ENCODE data around the gene DUOX2. TPM values are rescaled to one million over a fixed set of nuclear protein-coding genes. Genes with fewer than 3 reads are reported as not detected.

The DUOX2 gene
- polyA plus RNA-seq, 1 donor (not counting 4 experiments of a cell fraction or from before 2014, with no cell fraction given) = 0.31 TPM

GRCh38 chr15:45099549-45100165, 14.3 kb downstream of the DUOX2 start:
- Histone ChIP-seq H3K36me3 (ENCODE audit: control insufficient read depth in 2 of 2, extremely low read depth in 1 of 2, insufficient read depth in 2 of 2, low read length in 2 of 2) (no peaks in the 10 kb centered on the region), H3K27me3 (ENCODE audit: control insufficient read depth, extremely low read depth, insufficient read depth, low read length) (peaks cover 9% of the 10 kb centered on the region), H2AFZ (ENCODE audit: control insufficient read depth, low read length) (no peak overlapping the region), H3K9me1 (ENCODE audit: control insufficient read depth, extremely low read depth, insufficient read depth, low read length) (no peaks in the 10 kb centered on the region), H3K79me2 (ENCODE audit: control insufficient read depth, insufficient read depth, low read length) (no peaks in the 10 kb centered on the region), H3K9ac (ENCODE audit: control insufficient read depth, extremely low read depth, insufficient read depth, low read length) (no peak overlapping the region), H3K9me3 (ENCODE audit: control insufficient read depth, low read depth, low read length) (no peaks in the 10 kb centered on the region), H4K20me1 (ENCODE audit: control insufficient read depth, extremely low read depth, insufficient read depth, low read length) (no peaks in the 10 kb centered on the region), H3K4me1 (ENCODE audit: control insufficient read depth, extremely low read depth, insufficient read depth, low read length) (no peaks in the 10 kb centered on the region), H3K27ac (ENCODE audit: control insufficient read depth, insufficient read depth, low read length) (no peak overlapping the region), H3K4me3 (ENCODE audit: control insufficient read depth in 2 of 3, extremely low read depth in 1 of 3, insufficient read depth in 2 of 3, low read depth in 1 of 3, low read length in 3 of 3) (no peak overlapping the region), H3K4me2 (ENCODE audit: control insufficient read depth, extremely low read depth, insufficient read depth, low read depth, low read length) (no peak overlapping the region)
- FAIRE-seq (no peak), DNase-seq (ENCODE audit: low read depth, low spot score) (no peak)
- no peak for TF ChIP-seq CTCF (optimal IDR thresholded peaks at IDR 0.05 in 1 of 3, IDR thresholded peaks at IDR 0.05 in 1 of 3, conservative IDR thresholded peaks at IDR 0.05 in 1 of 3; ENCODE audit: extremely low read depth in 1 of 3, insufficient read depth in 2 of 3, low read length in 3 of 3)
- dilution Hi-C loops (cut with MboI; ENCODE audit: extremely low pct_ligation_motif_present, low sequenced_read_pairs) = no loop called here

GRCh38 chr15:45097466-45097865, 16.5 kb downstream of the DUOX2 start:
- FAIRE-seq (no peak), DNase-seq (ENCODE audit: low read depth, low spot score) (no peak)
- H3K9me1 ChIP-seq (ENCODE audit: control insufficient read depth, extremely low read depth, insufficient read depth, low read length) = no peaks in the 10 kb centered on the region
- H3K27me3 ChIP-seq (ENCODE audit: control insufficient read depth, extremely low read depth, insufficient read depth, low read length) = peaks cover 9% of the 10 kb centered on the region
- no peaks in the 10 kb centered on the region for H3K79me2 ChIP-seq (ENCODE audit: control insufficient read depth, insufficient read depth, low read length)
- H3K9ac ChIP-seq (ENCODE audit: control insufficient read depth, extremely low read depth, insufficient read depth, low read length) = no peak overlapping the region
- H3K4me1 ChIP-seq (ENCODE audit: control insufficient read depth, extremely low read depth, insufficient read depth, low read length) = no peaks in the 10 kb centered on the region
- no peaks in the 10 kb centered on the region for H4K20me1 ChIP-seq (ENCODE audit: control insufficient read depth, extremely low read depth, insufficient read depth, low read length)
- no peaks in the 10 kb centered on the region for H3K9me3 ChIP-seq (ENCODE audit: control insufficient read depth, low read depth, low read length)
- no peak for TF ChIP-seq CTCF (optimal IDR thresholded peaks at IDR 0.05 in 1 of 3, IDR thresholded peaks at IDR 0.05 in 1 of 3, conservative IDR thresholded peaks at IDR 0.05 in 1 of 3; ENCODE audit: extremely low read depth in 1 of 3, insufficient read depth in 2 of 3, low read length in 3 of 3)
- TF ChIP-seq EZH2 (IDR thresholded peaks at IDR 0.05; ENCODE audit: low read length) = no peak
- no peaks in the 10 kb centered on the region for H3K36me3 ChIP-seq (ENCODE audit: control insufficient read depth in 2 of 2, extremely low read depth in 1 of 2, insufficient read depth in 2 of 2, low read length in 2 of 2)
- dilution Hi-C loops (cut with MboI; ENCODE audit: extremely low pct_ligation_motif_present, low sequenced_read_pairs) = no loop called here
- H3K4me3 ChIP-seq (ENCODE audit: control insufficient read depth in 2 of 3, extremely low read depth in 1 of 3, insufficient read depth in 2 of 3, low read depth in 1 of 3, low read length in 3 of 3) = no peak overlapping the region
- H3K4me2 ChIP-seq (ENCODE audit: control insufficient read depth, extremely low read depth, insufficient read depth, low read depth, low read length) = no peak overlapping the region
- no peak overlapping the region for H3K27ac ChIP-seq (ENCODE audit: control insufficient read depth, insufficient read depth, low read length)
- no peak overlapping the region for H2AFZ ChIP-seq (ENCODE audit: control insufficient read depth, low read length)

Measured in keratinocyte (primary cell).